ENCODE measurements around the gene RHCG.

- TF ChIP-seq POLR2A (IDR thresholded peaks at IDR 0.05; ENCODE audit: low read length) (no peak), GATA1 (IDR thresholded peaks at IDR 0.05; ENCODE audit: low read depth, low read length) (no peak)
Observed at GRCh38 chr15:89433686-89434085, 62.7 kb downstream of the RHCG start.
